Glutamatergic neuron (in vitro differentiated cells): ENCODE results near the gene WAS. TPM values are rescaled to one million over a fixed set of nuclear protein-coding genes. Genes with fewer than 3 reads are reported as not detected.
"Not testable (repeated sequence)": the region's sequence is repeated elsewhere in the genome, so short reads cannot be mapped to it uniquely, and the experiment has no call there.

ENCODE experiments used
- DNase-seq: peaks from one replicate; pipeline ENCODE4 v3.0.0; 2022
- H3K27ac Mint-ChIP-seq: one replicate; pipeline ENCODE4 v1.8.0; 2020; ENCODE audit warnings: mild to moderate bottlenecking, mixed read lengths, inconsistent platforms; ENCODE audit not compliant: unreplicated experiment
- H3K27me3 Mint-ChIP-seq: one replicate; pipeline ENCODE4 v1.8.0; 2020; ENCODE audit warnings: mild to moderate bottlenecking, moderate library complexity, mixed read lengths, inconsistent platforms; ENCODE audit not compliant: unreplicated experiment
- H3K36me3 Mint-ChIP-seq: one replicate; pipeline ENCODE4 v1.8.0; 2020; ENCODE audit warnings: mild to moderate bottlenecking, mixed read lengths, inconsistent platforms; ENCODE audit not compliant: unreplicated experiment
- H3K4me1 Mint-ChIP-seq: one replicate; pipeline ENCODE4 v1.8.0; 2020; ENCODE audit warnings: mild to moderate bottlenecking, low read depth, mixed read lengths, inconsistent platforms; ENCODE audit not compliant: unreplicated experiment
- H3K4me3 Mint-ChIP-seq: one replicate; pipeline ENCODE4 v1.8.0; 2020; ENCODE audit warnings: mild to moderate bottlenecking, mixed read lengths, inconsistent platforms; ENCODE audit not compliant: unreplicated experiment
- H3K9me3 Mint-ChIP-seq: one replicate; pipeline ENCODE4 v1.8.0; 2020; ENCODE audit warnings: mild to moderate bottlenecking, moderate library complexity, mixed read lengths, inconsistent platforms; ENCODE audit not compliant: unreplicated experiment
- total RNA-seq: library from RNA; stranded (reverse); fragmentation: NEBNext Ultra II Directional; extraction: Animal tissue kit (Norgen Biotek cat#: 25700); gene quantifications from one replicate; pipeline ENCODE4 v1.2.1, GENCODE V29; 2021; ENCODE audit not compliant: unreplicated experiment
- TF ChIP-seq, protein P1 (sequence below): fragments of 200-600 bp; sonication (generic); IDR thresholded peaks from one replicate; pipeline ENCODE4 v1.5.0; 2021; ENCODE audit not compliant: partially characterized antibody, unreplicated experiment

The WAS gene
- total RNA-seq, 1 donor from 2014 or later: 2.6 TPM

DNA sequence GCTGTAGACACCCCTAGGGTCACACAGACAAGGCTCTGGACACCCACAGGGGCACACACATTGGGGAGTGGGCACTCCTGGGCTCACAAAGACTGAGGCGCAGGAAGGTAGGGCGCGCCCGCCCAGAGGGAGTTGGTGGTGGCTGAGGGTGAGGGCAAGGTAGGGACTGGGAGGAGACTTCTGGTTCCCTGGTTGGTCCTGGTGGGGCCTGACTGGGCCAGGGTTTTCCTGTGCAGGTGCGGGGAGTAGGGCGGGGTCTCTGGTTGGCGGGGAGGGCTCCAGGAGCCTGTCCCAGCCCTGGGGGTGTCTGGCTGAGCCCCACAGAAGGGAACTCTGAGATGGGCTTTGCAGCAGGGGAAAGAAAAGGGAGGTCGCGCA lies 6.7 kb upstream of the WAS start:
- H3K4me1 Mint-ChIP-seq: peaks cover 3% of the 10 kb centered on the region
- H3K4me3 Mint-ChIP-seq: peak overlapping the region; percentile 90
- peak overlapping the region; percentile 90 for H3K27ac Mint-ChIP-seq
- no peak for DNase-seq
- no peaks in the 10 kb centered on the region for H3K27me3 Mint-ChIP-seq
- TF ChIP-seq, protein P1, sequence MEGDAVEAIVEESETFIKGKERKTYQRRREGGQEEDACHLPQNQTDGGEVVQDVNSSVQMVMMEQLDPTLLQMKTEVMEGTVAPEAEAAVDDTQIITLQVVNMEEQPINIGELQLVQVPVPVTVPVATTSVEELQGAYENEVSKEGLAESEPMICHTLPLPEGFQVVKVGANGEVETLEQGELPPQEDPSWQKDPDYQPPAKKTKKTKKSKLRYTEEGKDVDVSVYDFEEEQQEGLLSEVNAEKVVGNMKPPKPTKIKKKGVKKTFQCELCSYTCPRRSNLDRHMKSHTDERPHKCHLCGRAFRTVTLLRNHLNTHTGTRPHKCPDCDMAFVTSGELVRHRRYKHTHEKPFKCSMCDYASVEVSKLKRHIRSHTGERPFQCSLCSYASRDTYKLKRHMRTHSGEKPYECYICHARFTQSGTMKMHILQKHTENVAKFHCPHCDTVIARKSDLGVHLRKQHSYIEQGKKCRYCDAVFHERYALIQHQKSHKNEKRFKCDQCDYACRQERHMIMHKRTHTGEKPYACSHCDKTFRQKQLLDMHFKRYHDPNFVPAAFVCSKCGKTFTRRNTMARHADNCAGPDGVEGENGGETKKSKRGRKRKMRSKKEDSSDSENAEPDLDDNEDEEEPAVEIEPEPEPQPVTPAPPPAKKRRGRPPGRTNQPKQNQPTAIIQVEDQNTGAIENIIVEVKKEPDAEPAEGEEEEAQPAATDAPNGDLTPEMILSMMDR: no peak
- no peaks in the 10 kb centered on the region for H3K9me3 Mint-ChIP-seq
- no peaks in the 10 kb centered on the region for H3K36me3 Mint-ChIP-seq

DNA sequence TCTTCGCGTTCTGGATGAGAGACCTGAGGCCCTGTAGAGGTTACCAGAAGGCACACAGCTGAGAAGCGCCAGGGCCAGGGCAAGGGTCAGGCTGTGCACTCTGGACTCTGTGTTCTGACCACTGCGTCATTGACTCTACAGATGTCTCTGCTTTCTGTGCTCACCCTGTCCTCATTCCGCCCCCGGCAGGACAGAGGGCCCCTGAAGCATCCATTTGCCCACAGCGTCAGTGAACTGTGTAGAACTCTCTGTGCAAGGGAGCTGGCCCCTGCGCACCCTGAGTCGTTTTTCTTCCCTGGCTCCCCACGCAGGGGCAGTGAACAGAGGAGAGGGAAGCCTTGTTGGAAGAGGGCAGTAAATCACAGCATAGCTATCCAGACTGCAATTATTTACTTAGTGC lies 6.1 kb upstream of the WAS start:
- Mint-ChIP-seq H3K36me3 (no peaks in the 10 kb centered on the region), H3K4me1 (peaks cover 3% of the 10 kb centered on the region), H3K27ac (peak overlapping the region; percentile 90), H3K9me3 (no peaks in the 10 kb centered on the region), H3K27me3 (no peaks in the 10 kb centered on the region), H3K4me3 (peak overlapping the region; percentile 90)
- no peak for DNase-seq
- TF ChIP-seq, protein P1: no peak

DNA sequence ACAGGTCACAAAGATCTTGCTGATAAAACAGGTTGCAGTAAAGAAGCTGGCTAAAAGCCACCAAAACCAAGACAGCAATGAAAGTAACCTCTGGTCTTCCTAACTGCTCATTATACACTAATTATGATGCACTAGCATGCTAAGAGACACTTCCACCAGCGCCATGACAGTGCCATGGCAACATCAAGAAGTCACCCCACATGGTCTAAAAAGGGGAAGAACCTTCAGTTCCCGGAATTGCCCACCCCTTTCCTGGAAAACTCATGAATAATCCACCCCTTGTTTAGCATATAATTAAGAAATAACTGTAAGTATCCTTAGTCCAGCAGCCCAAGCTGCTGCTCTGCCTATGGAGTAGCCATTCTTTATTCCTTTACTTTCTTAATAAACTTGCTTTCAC lies 3.1 kb upstream of the WAS start:
- DNase-seq, H3K36me3 Mint-ChIP-seq, H3K9me3 Mint-ChIP-seq, H3K27me3 Mint-ChIP-seq, H3K4me3 Mint-ChIP-seq, H3K4me1 Mint-ChIP-seq, H3K27ac Mint-ChIP-seq: not testable (repeated sequence)

DNA sequence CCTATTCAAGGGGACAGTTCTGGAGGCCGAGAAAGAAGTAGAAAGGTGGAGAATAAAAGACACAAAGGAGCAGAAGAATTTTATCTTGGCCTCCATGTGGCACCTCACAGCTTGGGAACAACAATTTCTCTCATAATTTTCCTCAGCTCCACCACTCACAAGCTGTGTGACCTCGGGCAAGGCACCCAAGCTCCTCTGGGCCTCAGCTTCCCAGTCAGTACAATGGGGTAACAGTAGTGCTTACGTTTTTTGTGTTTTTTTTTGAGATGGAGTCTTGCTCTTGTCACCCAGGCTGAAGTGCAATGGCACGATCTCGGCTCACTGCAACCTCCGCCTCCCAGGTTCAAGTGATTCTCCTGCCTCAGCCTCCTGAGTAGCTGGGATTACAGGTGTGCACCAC lies 2.7 kb upstream of the WAS start:
- not testable (repeated sequence) for DNase-seq, H3K4me1 Mint-ChIP-seq, H3K36me3 Mint-ChIP-seq, H3K27ac Mint-ChIP-seq, H3K9me3 Mint-ChIP-seq, H3K27me3 Mint-ChIP-seq, H3K4me3 Mint-ChIP-seq

DNA sequence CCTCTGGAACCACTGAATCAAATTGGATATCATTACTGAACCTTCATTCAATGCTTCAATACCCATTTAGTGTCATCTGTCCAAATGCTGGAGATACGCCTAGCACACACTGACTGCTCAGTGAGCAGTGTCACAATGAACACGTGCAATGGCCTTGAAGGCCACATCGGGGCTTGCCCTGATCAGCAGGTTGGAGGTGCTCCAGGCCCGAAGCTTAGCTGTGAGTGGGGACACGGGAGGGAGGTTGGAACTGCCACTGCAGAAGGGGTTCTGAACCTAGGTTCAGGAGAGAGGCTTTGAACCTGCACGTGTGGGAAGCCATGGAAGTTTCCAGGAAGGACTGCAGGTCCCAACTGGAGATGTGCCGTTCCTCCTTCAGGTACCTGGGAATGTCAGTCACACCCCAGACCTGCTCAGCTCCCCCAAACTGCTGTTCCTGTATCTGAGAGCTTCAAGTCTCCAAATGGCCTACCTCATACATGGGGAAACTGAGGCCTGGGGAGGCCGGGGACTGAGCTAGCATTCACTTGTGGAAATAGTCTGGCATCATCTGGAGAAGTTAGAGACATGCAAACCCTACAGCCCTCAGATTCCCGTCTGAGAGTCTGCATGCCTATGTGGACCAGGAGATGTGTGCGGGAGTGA lies 1.9 kb upstream of the WAS start:
- peaks cover 3% of the 10 kb centered on the region for H3K4me1 Mint-ChIP-seq
- no peak overlapping the region for H3K4me3 Mint-ChIP-seq
- TF ChIP-seq, protein P1: no peak
- no peaks in the 10 kb centered on the region for H3K27me3 Mint-ChIP-seq
- no peaks in the 10 kb centered on the region for H3K36me3 Mint-ChIP-seq
- peaks cover 2% of the 10 kb centered on the region for H3K9me3 Mint-ChIP-seq
- no peak for DNase-seq
- no peak overlapping the region for H3K27ac Mint-ChIP-seq

DNA sequence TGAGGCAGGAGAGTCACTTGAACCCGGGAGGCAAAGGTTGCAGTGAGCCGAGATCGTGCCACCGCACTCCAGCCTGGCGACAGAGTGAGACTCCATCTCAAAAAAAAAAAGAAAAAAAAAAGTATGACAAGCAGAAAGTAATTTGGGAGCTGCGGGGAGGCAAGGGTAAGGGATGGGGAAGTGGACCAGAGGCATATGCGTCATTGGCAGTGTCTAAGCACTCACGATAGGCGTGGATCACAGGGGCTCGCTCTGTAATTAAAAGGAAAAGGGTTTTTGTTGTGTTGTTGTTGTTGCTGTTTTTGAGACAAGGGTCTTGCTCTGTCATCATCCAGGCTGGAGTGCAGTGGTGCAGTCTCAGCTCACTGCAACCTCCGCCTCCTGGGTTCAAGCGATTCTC lies 804 bp upstream of the WAS start:
- not testable (repeated sequence) for H3K36me3 Mint-ChIP-seq, H3K27ac Mint-ChIP-seq, H3K27me3 Mint-ChIP-seq, H3K4me3 Mint-ChIP-seq, DNase-seq, H3K9me3 Mint-ChIP-seq, H3K4me1 Mint-ChIP-seq
